HG03280 (cell line): ENCODE results near the gene TRRAP.

Experiments
- ATAC-seq: cut with Tn5 transposase; IDR thresholded peaks from one replicate; pipeline ENCODE4 v1.9.1; 2021; ENCODE audit warnings: mild to moderate bottlenecking, moderate library complexity; ENCODE audit not compliant: unreplicated experiment

Gene TRRAP

GRCh38 chr7:99027241-99027640 lies 148.9 kb downstream of the TRRAP start:
- no peak for ATAC-seq

DNA sequence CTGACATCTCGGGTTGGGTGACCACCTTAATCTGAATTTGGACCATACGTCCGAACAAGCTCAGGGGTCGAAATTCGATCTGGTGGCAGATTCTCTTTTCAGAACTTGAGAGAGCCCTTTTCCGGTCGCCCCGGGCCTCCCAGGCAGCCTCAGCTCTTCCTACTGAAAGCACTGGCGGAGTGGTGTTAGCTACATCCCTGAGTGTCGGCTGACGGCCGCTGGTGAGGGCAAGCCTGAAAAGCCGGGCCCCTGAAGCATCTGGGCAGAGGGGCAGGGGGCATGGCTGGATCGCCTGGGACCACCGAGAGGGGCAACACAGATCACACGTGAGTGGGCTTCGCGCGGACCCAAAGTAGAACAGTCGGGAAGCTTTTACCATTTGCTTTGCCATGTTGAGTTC lies 149.5 kb downstream of the TRRAP start:
- no peak for ATAC-seq

GRCh38 chr7:99028261-99028973 lies 150.1 kb downstream of the TRRAP start:
- ATAC-seq = no peak

- no peak for ATAC-seq
Measured at GRCh38 chr7:99029466-99030435, 151.4 kb downstream of the TRRAP start.

GRCh38 chr7:99030457-99030856 lies 152.1 kb downstream of the TRRAP start:
- no peak for ATAC-seq

- ATAC-seq = no peak
Measured at GRCh38 chr7:99030951-99031350, 152.6 kb downstream of the TRRAP start.

DNA sequence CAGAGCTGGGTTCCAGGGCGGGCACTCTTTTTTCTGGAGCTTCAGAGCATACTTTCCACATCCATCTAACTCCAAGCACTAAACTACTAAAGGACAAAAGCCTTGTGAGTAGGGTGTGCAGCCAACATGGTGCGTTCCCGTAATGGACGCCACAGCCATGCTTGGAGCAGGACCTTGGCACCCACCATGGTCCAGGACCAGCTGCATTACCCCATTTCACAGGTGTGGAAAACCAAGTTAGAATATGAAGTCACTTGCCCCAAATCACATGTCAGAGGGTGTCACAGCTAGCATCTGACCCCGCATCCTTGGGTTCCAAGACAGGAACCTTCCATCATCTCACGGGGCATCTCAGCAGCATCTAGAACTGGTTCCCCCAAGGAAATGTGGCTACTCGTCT lies 153.2 kb downstream of the TRRAP start:
- no peak for ATAC-seq

- no peak for ATAC-seq
Measured at GRCh38 chr7:99032928-99033327, 154.6 kb downstream of the TRRAP start.

GRCh38 chr7:99033765-99034164 lies 155.4 kb downstream of the TRRAP start:
- ATAC-seq = no peak

- ATAC-seq = no peak
Measured at GRCh38 chr7:99034932-99035722, 156.8 kb downstream of the TRRAP start.

DNA sequence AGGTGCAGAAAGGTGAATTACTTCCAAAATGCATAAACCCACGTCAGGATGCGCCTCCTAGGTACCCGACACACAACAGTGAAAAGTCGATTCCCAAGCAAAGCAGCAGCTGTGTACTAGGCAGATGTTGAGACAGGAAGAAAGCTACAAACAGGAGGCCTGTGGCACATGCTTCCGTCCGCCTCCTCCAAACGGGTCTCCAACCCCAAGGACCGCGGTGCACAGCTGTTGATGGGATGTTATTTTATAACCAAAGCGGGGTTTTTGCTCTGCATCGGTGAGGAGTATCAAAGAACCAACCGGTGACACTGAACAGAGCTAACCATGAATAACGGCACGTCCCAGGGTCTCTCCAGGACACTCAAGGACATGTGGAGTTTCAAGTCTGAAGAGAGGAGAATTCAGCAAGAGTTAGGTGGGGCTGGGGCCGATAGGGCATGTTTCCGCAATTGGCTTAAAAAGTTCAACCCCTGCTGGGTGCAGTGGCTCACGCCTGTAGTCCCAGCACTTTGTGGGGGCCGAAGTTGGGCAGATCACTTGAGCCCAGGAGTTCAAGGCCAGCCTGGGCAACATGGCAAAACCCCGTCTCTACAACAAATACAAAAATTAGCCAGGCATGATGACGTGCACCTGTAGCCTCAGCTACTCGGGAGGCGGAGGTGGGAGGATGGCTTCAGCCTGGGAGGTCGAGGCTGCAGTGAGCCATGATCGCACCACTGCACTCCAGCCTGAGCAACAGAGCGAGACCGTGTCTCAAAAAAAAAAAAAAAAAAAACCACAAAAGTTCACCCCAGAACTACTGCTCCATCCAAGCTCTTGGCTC lies 157.6 kb downstream of the TRRAP start:
- no peak for ATAC-seq

DNA sequence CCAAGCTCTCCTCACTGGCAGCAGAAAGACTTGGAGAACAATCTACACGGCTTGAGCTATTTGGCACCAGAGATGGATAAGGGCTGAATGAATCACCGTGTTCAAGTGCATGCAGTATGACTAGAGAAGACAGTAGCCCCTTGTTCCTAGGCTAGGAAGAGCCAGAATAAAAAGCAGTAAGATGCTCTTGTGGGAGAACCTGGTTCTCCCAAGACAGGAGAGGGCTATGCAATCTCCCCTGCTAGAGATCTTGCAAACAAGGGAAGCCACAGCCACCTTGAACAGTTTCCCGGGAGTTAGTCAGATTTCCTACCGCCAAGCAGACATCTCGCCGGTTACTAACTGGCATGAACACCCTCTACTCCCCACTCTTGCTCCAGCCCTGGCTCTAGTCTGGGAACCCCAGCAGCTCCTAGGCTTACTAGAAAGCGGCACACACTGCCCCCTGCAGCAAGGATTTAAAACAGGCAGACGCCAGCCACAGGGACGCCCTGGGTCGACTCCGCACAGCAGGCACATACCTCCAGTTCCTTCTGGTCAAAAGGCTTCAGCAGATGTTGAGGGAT lies 158.3 kb downstream of the TRRAP start:
- no peak for ATAC-seq

DNA sequence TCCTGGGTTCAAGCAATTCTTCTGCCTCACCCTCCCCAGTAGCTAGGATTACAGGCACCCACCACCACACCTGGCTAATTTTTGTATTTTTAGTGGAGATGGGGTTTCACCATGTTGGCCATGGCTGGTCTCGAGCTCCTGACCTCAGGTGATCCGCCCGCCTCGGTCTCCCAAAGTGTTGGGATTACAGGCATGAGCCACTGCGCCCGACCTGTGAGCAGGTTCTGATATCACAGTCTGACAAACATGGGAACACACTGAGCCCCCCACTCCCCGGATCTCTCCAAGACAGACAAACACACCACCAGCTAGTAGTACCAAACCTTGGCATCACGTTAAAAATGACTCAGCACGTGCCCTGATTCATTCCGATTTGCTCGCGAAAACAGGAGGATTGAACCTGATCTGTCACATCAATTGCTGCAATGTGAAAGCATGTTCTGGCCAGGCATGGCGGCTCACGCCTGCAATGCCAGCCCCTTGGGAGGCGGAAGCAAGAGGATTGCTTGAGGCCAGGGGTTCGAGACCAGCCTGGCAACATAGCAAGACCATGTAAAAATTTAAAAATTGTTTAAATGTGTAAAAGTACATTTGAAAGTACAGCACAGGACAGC lies 159.1 kb downstream of the TRRAP start:
- no peak for ATAC-seq

- ATAC-seq = no peak
Measured at GRCh38 chr7:99038086-99038855, 159.9 kb downstream of the TRRAP start.

DNA sequence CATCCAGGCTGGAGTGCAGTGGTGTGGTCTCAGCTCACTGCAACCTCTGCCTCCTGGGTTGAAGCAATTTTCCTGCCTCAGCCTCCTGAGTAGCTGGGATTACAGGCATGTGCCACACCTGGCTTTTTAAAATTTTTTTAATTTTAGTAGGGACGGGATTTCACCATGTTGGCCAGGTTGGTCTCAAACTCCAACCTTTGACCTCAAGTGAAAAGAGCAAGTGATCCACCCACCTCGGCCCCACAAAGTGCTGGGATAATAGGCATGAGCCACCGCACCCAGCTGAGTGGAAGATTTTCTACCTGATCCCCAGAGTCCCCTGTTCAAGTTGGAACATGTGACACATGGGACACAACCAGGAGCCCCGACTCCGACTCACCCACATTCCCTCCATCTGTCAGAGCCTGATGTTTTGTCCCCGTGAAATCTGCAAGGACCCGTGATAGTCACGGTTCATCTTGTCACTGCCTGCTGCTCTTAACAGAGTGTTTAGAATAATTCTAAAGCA lies 161.1 kb downstream of the TRRAP start:
- ATAC-seq = no peak

DNA sequence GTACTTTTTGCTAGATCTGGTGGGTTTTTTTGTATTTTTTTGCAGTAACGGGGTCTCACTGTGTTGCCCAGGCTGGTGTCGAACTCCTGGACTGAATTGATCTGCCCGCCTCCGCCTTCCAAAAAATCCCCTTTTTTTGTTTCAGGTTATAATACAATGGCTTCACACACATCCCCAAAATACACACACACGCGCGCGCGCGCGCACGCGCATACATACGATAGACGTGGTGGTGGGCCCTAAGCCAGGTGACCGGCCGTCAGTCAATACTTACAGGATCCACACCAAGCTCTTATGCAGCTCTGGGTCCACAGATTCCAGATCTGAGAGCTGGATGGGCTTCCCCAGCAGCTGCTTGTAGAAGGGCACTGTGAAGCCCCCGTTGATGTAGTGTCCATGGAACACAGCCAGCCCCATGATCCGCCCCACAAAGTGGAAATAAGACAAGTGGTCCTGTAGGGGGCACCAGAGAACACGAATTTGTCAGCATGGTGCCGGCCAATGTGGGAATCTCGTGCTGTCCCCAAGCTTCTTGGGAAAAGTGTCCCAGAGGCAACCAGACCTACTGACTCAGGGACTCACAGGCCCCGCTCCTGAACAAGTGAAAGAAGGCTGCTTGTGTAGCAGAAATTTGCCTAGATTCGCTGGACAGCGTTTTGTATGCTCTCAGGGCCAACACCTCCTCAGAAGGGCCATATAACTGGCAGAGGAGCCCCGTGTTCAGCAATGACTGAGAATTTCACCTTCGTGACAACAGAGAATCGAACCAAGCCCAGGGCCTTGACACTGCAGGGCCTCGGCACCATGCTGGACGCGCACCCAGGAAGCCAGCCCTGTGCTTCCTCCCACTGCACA lies 162.0 kb downstream of the TRRAP start:
- no peak for ATAC-seq

DNA sequence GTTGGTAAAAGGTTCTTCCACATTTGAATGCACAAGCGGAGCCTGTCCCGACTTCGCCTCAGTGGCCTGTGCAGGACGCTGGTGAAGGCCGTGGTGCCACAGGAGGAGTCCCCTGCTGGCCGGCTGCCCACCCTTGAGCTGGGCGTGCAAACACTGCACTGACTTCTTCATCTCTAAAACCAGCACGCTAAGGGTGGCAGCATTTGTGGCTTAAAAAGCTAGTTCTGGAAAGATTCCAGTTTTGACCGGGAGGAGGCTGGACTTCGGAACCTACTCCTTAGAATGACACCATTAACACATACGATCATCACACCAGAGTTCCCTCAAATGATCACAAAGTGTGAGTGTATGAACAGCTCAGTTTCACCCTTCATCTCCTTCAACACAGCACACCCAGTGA lies 163.2 kb downstream of the TRRAP start:
- ATAC-seq = no peak

DNA sequence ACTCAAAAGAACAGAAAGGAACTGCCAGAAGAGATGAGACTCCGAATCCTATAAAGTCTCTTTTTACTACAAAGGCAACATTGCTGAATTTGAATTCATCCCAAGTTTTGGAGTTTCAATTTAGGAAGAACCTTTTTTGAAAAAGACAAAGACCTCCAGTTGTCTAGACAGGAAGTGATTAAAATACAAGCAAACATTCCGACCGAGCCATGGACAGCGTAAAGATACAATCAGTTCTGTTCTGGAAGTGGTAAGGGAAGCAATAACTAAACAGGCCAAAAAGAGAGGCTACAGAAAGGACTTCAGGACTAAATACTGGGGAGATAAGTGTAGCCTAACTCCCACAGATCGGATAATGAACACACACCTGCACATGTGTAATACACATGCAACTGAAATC lies 164.6 kb downstream of the TRRAP start:
- ATAC-seq = no peak
